Skeletal muscle satellite cell (primary cell): ENCODE results near the gene ABHD2. TPM values are rescaled to one million over a fixed set of nuclear protein-coding genes. Genes with fewer than 3 reads are reported as not detected.
"Not testable (repeated sequence)": the region's sequence is repeated elsewhere in the genome, so short reads cannot be mapped to it uniquely, and the experiment has no call there.

Source experiments
- H3K27me3 ChIP-seq: 2 replicates; pipeline ENCODE4 v1.7.0; 2013; ENCODE audit warnings: low read length; ENCODE audit not compliant: control insufficient read depth, insufficient read depth
- H3K36me3 ChIP-seq: 2 replicates; pipeline ENCODE4 v1.7.0; 2013; ENCODE audit warnings: mild to moderate bottlenecking, control low read depth, low read length; ENCODE audit not compliant: insufficient read depth
- H3K4me1 ChIP-seq: 2 replicates; pipeline ENCODE4 v1.7.0; 2013; ENCODE audit warnings: low read length; ENCODE audit not compliant: control insufficient read depth, insufficient read depth
- H3K4me2 ChIP-seq: 2 replicates; pipeline ENCODE4 v1.7.0; 2013; ENCODE audit warnings: mild to moderate bottlenecking, low read length
- H3K4me3 ChIP-seq: 2 replicates; pipeline ENCODE4 v1.7.0; 2013; ENCODE audit warnings: low read length
- H3K9ac ChIP-seq: 2 replicates; pipeline ENCODE4 v1.7.0; 2013; ENCODE audit warnings: mild to moderate bottlenecking, low read depth, low read length, moderate library complexity
- H3K9me3 ChIP-seq: replicated peaks from 2 replicates; pipeline ENCODE4 v1.7.0; 2013; ENCODE audit warnings: mild to moderate bottlenecking, control low read depth, low read length
- small RNA-seq: library from RNA; depleted of rRNA; stranded (forward); fragments of <200 nt; gene quantifications from one replicate; pipeline ENCODE3, GENCODE V24; 2012

Gene ABHD2

DNA sequence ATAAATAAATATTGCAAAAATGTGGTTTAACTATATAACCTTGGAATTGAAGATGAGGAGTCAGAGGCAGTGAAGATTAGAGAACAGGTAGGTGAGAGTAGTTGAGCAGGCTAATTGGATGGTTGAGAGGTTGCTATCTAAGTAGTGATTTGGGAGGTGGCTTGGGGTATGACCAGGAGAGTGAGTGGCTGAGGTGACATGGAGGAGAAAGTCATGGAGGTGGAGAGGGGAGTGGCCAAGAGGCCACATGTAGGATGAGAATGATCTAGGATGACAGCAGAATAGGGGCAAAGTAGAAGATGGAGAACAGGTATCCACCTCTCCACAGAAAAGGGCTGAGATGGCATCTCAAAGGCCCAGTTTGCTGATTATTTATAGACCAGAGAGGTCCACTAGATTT lies 143.6 kb downstream of the ABHD2 start:
- no peaks in the 10 kb centered on the region for H3K36me3 ChIP-seq
- H3K4me3 ChIP-seq = no peak overlapping the region
- H3K4me2 ChIP-seq = no peak overlapping the region
- H3K4me1 ChIP-seq = peaks cover 8% of the 10 kb centered on the region
- peaks cover 16% of the 10 kb centered on the region for H3K27me3 ChIP-seq
- no peaks in the 10 kb centered on the region for H3K9me3 ChIP-seq
- H3K9ac ChIP-seq = no peak overlapping the region

DNA sequence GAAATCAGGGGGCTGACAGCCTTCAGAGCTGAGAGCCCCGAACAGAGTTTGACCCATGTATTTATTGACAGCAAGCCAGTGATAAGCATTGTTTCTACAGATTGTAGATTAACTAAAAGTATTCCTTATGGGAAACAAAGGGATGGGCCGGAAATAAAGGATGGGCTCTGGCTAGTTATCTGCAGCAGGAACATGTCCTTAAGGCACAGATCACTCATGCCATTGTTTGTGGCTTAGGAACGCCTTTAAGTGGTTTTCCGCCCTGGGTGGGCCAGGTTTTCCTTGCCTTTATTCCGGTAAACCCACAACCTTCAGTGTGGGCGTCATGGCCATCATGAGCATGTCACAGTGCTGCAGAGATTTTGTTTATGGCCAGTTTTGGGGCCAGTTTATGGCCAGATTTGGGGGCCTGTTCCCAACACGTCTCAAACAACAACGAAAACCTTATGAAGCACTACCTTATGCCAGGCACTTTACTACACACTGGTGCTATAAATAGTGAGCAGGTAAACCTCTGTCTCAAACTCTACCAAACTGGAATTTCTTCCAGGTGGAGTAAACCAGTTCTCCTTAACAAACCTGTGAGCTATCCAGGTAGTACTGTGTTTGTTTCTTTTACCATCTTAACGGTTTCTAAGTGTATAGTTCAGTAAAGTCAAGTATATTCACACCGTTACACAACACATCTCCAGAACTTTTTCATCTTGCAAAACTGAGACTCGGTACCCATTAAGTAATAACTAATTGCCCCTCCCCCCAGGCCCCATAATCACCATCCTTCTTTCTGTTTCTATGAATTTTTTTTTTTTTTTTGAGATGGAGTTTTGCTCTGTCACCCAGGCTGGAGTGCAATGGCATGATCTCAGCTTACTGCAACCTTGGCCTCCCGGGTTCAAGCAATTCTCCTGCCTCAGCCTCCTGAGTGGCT lies 151.9 kb downstream of the ABHD2 start:
- H3K27me3 ChIP-seq = peaks cover 23% of the 10 kb centered on the region
- H3K36me3 ChIP-seq, H3K4me3 ChIP-seq, H3K4me2 ChIP-seq, H3K9me3 ChIP-seq, H3K9ac ChIP-seq: not testable (repeated sequence)
- H3K4me1 ChIP-seq = peaks cover 14% of the 10 kb centered on the region

- Histone ChIP-seq H3K9ac (peak overlapping the region; percentile 86), H3K27me3 (peaks cover 7% of the 10 kb centered on the region), H3K4me3 (peak overlapping the region; percentile 87), H3K4me2 (peak overlapping the region; percentile 97), H3K4me1 (peaks cover 19% of the 10 kb centered on the region), H3K9me3 (no peaks in the 10 kb centered on the region), H3K36me3 (no peaks in the 10 kb centered on the region)
These were observed 154.9 kb downstream of the ABHD2 start for GRCh38 chr15:89243046-89243690.

GRCh38 chr15:89243691-89244573 lies 155.7 kb downstream of the ABHD2 start, which contains the start of gene FANCI:
Gene FANCI (plus strand): TSS chr15:89243979. CDS start chr15:89247648, 3,669 bp downstream.
- peaks cover under 1% of the 10 kb centered on the region for H3K27me3 ChIP-seq
- H3K4me1 ChIP-seq = peaks cover 19% of the 10 kb centered on the region
- H3K4me2 ChIP-seq = peak within 1 kb of the TSS; percentile 97
- H3K36me3 ChIP-seq = no peaks in the 10 kb centered on the region
- H3K9me3 ChIP-seq = no peaks in the 10 kb centered on the region
- peak within 1 kb of the TSS; percentile 86 for H3K9ac ChIP-seq
- peak within 1 kb of the TSS; percentile 87 for H3K4me3 ChIP-seq

- H3K4me2 ChIP-seq = peak overlapping the region; percentile 97
- no peaks in the 10 kb centered on the region for H3K27me3 ChIP-seq
- peak overlapping the region; percentile 87 for H3K4me3 ChIP-seq
- H3K9me3 ChIP-seq = no peaks in the 10 kb centered on the region
- peaks cover 19% of the 10 kb centered on the region for H3K4me1 ChIP-seq
- peak overlapping the region; percentile 86 for H3K9ac ChIP-seq
- no peaks in the 10 kb centered on the region for H3K36me3 ChIP-seq
These were observed 156.3 kb downstream of the ABHD2 start for GRCh38 chr15:89244574-89244903.

GRCh38 chr15:89247446-89247845 lies 159.2 kb downstream of the ABHD2 start:
- no peaks in the 10 kb centered on the region for H3K36me3 ChIP-seq
- no peaks in the 10 kb centered on the region for H3K9me3 ChIP-seq
- H3K4me1 ChIP-seq = peaks cover 19% of the 10 kb centered on the region
- no peak overlapping the region for H3K4me2 ChIP-seq
- no peak overlapping the region for H3K4me3 ChIP-seq
- H3K27me3 ChIP-seq = no peaks in the 10 kb centered on the region
- H3K9ac ChIP-seq = no peak overlapping the region

- Histone ChIP-seq H3K4me2 (no peak overlapping the region), H3K4me1 (peaks cover 11% of the 10 kb centered on the region), H3K9ac (no peak overlapping the region), H3K4me3 (no peak overlapping the region), H3K36me3 (no peaks in the 10 kb centered on the region), H3K9me3 (no peaks in the 10 kb centered on the region), H3K27me3 (no peaks in the 10 kb centered on the region)
These were observed 160.3 kb downstream of the ABHD2 start for GRCh38 chr15:89248584-89248983.

- not testable (repeated sequence) for H3K36me3 ChIP-seq, H3K27me3 ChIP-seq, H3K9ac ChIP-seq, H3K4me2 ChIP-seq, H3K4me1 ChIP-seq, H3K4me3 ChIP-seq, H3K9me3 ChIP-seq
These were observed 161.9 kb downstream of the ABHD2 start for GRCh38 chr15:89250142-89250541.

Small RNA genes within 50 kb of the gene (small RNA-seq; reads per million reads assigned to genes)
- not detected for gene RNU7-195P
